IMR-90 (cell line): Measurements from ENCODE around the gene AOPEP. TPM values are rescaled to one million over a fixed set of nuclear protein-coding genes. Genes with fewer than 3 reads are reported as not detected.

Experiments
- ATAC-seq: fragments of 200-7000 bp; cut with Tn5 transposase; 2 replicates; pipeline ENCODE4 v1.9.1; 2020; ENCODE audit warnings: low read depth, mild to moderate bottlenecking, moderate library complexity
- BruUV-seq: library from RNA; stranded (reverse); fragments of 400-500 nt; replicated peaks from 2 replicates; lab custom pipeline; 2021; lab: Mats Ljungman, UMichigan
- CTCF ChIA-PET: fragments of 300-600 bp; formaldehyde crosslinking; extraction: SDS; loops from one replicate; lab custom pipeline; 2021; ENCODE audit warnings: antibody characterized with exemption; lab: Yijun Ruan, JAX
- POLR2A ChIA-PET: fragments of 300-600 bp; sonication (Branson Sonifier 250); formaldehyde crosslinking; loops from one replicate; lab custom pipeline; 2022; ENCODE audit warnings: antibody characterized with exemption; ENCODE audit not compliant: unreplicated experiment; lab: Charles Lee
- DNase-seq: peaks from one replicate; pipeline ENCODE4 v3.0.0; 2013
- H2AFZ ChIP-seq: replicated peaks from 2 replicates; pipeline ENCODE3; 2013; ENCODE audit warnings: low read length, mild to moderate bottlenecking; ENCODE audit not compliant: poor library complexity
- H2AK5ac ChIP-seq: 2 replicates; pipeline ENCODE4 v1.6.1; 2013; ENCODE audit warnings: low read depth, low read length, inconsistent platforms
- H2AK9ac ChIP-seq: replicated peaks from 2 replicates; pipeline ENCODE3; 2013; ENCODE audit warnings: mild to moderate bottlenecking, low read depth, low read length, moderate library complexity; ENCODE audit not compliant: poor library complexity
- H2BK120ac ChIP-seq: 2 replicates; pipeline ENCODE4 v1.6.1; 2013; ENCODE audit warnings: low read depth, low read length, inconsistent platforms
- H2BK15ac ChIP-seq: 3 replicates; pipeline ENCODE4 v1.6.1; 2013; ENCODE audit warnings: low read depth, low read length, inconsistent platforms
- H2BK20ac ChIP-seq: 2 replicates; pipeline ENCODE4 v1.6.1; 2013; ENCODE audit warnings: low read depth, mild to moderate bottlenecking, inconsistent platforms, low read length, moderate library complexity
- H2BK5ac ChIP-seq: 2 replicates; pipeline ENCODE4 v1.6.1; 2013; ENCODE audit warnings: mild to moderate bottlenecking, low read depth, low read length, inconsistent platforms; ENCODE audit not compliant: poor library complexity, severe bottlenecking
- H3K14ac ChIP-seq: replicated peaks from 2 replicates; pipeline ENCODE4 v1.6.1; 2013; ENCODE audit warnings: low read depth, low read length, inconsistent platforms
- H3K18ac ChIP-seq: 2 replicates; pipeline ENCODE4 v1.6.1; 2013; ENCODE audit warnings: low read depth, low read length, control low read depth
- H3K23ac ChIP-seq: 2 replicates; pipeline ENCODE4 v1.6.1; 2013; ENCODE audit warnings: low read depth, low read length, inconsistent platforms
- H3K27ac ChIP-seq: 2 replicates; pipeline ENCODE4 v1.5.1; 2013; ENCODE audit warnings: mild to moderate bottlenecking, control low read depth, low read length; ENCODE audit not compliant: insufficient read depth
- H3K27me3 ChIP-seq: 2 replicates; pipeline ENCODE4 v1.6.1; 2013; ENCODE audit warnings: low read length; ENCODE audit not compliant: control insufficient read depth, insufficient read depth
- H3K36me3 ChIP-seq: 2 replicates; pipeline ENCODE4 v1.6.1; 2013; ENCODE audit warnings: low read length, mixed read lengths; ENCODE audit not compliant: control insufficient read depth, insufficient read depth
- H3K4ac ChIP-seq: 2 replicates; pipeline ENCODE4 v1.6.1; 2013; ENCODE audit warnings: low read depth, low read length, inconsistent platforms
- H3K4me1 ChIP-seq: 2 replicates; pipeline ENCODE4 v1.6.1; 2013; ENCODE audit warnings: low read length, mixed read lengths; ENCODE audit not compliant: control insufficient read depth, insufficient read depth
- H3K4me2 ChIP-seq: 2 replicates; pipeline ENCODE4 v1.6.1; 2013; ENCODE audit warnings: low read depth, mild to moderate bottlenecking, control low read depth, low read length, moderate library complexity
- H3K4me3 ChIP-seq: 2 replicates; pipeline ENCODE4 v1.5.1; 2013; ENCODE audit warnings: low read depth, mild to moderate bottlenecking, control low read depth, low read length, moderate library complexity; ENCODE audit not compliant: insufficient read depth
- H3K56ac ChIP-seq: 2 replicates; pipeline ENCODE4 v1.6.1; 2013; ENCODE audit warnings: low read length, inconsistent platforms; ENCODE audit not compliant: insufficient read depth; ENCODE audit errors: extremely low read depth
- H3K79me1 ChIP-seq, 2 experiments: 2 replicates each; pipeline ENCODE4 v1.6.1; 2013; ENCODE audit warnings: low read length in 2 of 2, inconsistent platforms in 1 of 2, low read depth in 1 of 2
- H3K9ac ChIP-seq: 2 replicates; pipeline ENCODE4 v1.6.1; 2013; ENCODE audit warnings: low read depth, low read length, control low read depth
- H3K9me1 ChIP-seq: 2 replicates; pipeline ENCODE4 v1.6.1; 2013; ENCODE audit warnings: low read length, inconsistent platforms; ENCODE audit not compliant: insufficient read depth
- H3K9me3 ChIP-seq: 2 replicates; pipeline ENCODE4 v1.6.1; 2013; ENCODE audit warnings: low read length; ENCODE audit not compliant: control insufficient read depth, insufficient read depth
- H4K20me1 ChIP-seq: 2 replicates; pipeline ENCODE4 v1.6.1; 2013; ENCODE audit warnings: low read length, inconsistent platforms; ENCODE audit not compliant: insufficient read depth
- H4K5ac ChIP-seq: 2 replicates; pipeline ENCODE4 v1.6.1; 2013; ENCODE audit warnings: mild to moderate bottlenecking, low read depth, low read length, control low read depth
- H4K8ac ChIP-seq, 2 experiments: 2 replicates each; pipeline ENCODE4 v1.6.1; 2013; ENCODE audit warnings: low read depth in 2 of 2, low read length in 2 of 2, control low read depth in 1 of 2, inconsistent platforms in 1 of 2
- H4K91ac ChIP-seq: 2 replicates; pipeline ENCODE4 v1.6.1; 2013; ENCODE audit warnings: low read depth, low read length, inconsistent platforms; ENCODE audit not compliant: insufficient read depth
- BHLHE40 ChIP-seq: fragments of 150-350 bp; IDR thresholded peaks from 2 replicates; pipeline ENCODE4 v1.6.1; 2016; ENCODE audit warnings: mild to moderate bottlenecking, low read depth, low read length
- CEBPB ChIP-seq: IDR thresholded peaks from 2 replicates; pipeline ENCODE4 v1.6.1; 2012; ENCODE audit warnings: low read depth, low read length, improper control_type of control experiment
- CHD1 ChIP-seq: IDR thresholded peaks from 2 replicates; pipeline ENCODE4 v1.6.1; 2012; ENCODE audit warnings: low read depth, low read length, improper control_type of control experiment
- ELK1 ChIP-seq: fragments of 150-350 bp; IDR thresholded peaks from 2 replicates; pipeline ENCODE4 v1.6.1; 2016; ENCODE audit warnings: low read depth, mild to moderate bottlenecking, low read length, moderate library complexity, borderline replicate concordance
- MAFK ChIP-seq: IDR thresholded peaks from 2 replicates; pipeline ENCODE4 v1.6.1; 2012; ENCODE audit warnings: low read depth, low read length, improper control_type of control experiment
- MAZ ChIP-seq: IDR thresholded peaks from 2 replicates; pipeline ENCODE4 v1.6.1; 2012; ENCODE audit warnings: low read depth, mild to moderate bottlenecking, low read length, improper control_type of control experiment, moderate library complexity, borderline replicate concordance
- POLR2A ChIP-seq: IDR thresholded peaks from 2 replicates; pipeline ENCODE4 v1.6.1; 2012; ENCODE audit warnings: mild to moderate bottlenecking, low read depth, low read length
- RAD21 ChIP-seq: IDR thresholded peaks from 2 replicates; pipeline ENCODE4 v1.6.1; 2012; ENCODE audit warnings: low read length, improper control_type of control experiment
- RCOR1 ChIP-seq: IDR thresholded peaks from 2 replicates; pipeline ENCODE4 v1.6.1; 2012; ENCODE audit warnings: mild to moderate bottlenecking, low read length, improper control_type of control experiment; ENCODE audit not compliant: insufficient replicate concordance
- RFX5 ChIP-seq: IDR thresholded peaks from 2 replicates; pipeline ENCODE4 v1.8.0; 2012; ENCODE audit warnings: low read depth, mild to moderate bottlenecking, low read length, moderate library complexity
- WGBS, 2 experiments: methylation state at CpG; one replicate each; pipeline versions ENCODE4 v1.1.5 to v1.1.7; 2013; ENCODE audit warnings: missing lambda C conversion rate in 2 of 2; ENCODE audit not compliant: insufficient read length in 1 of 2; ENCODE audit errors: extremely low coverage in 2 of 2; 5-methylcytosine and 5-hydroxymethylcytosine counted together
- dilution Hi-C: fragments of 300-500 bp; cut with HindIII; formaldehyde crosslinking; loops from one replicate; pipeline ENCODE4 v1.14.3; 2018; ENCODE audit warnings: low sequenced_read_pairs; ENCODE audit not compliant: unreplicated experiment
- in situ Hi-C: fragments of 300-500 bp; cut with MboI; formaldehyde crosslinking; loops from 3 replicates; pipeline ENCODE4 v1.14.3; 2019; ENCODE audit warnings: low sequenced_read_pairs, inconsistent platforms, mixed read lengths
- intact Hi-C: fragments of 100-400 bp; cut with micrococcal nuclease; formaldehyde crosslinking; loops from 2 replicates; pipeline ENCODE4 v1.10.0; 2022
- polyA plus RNA-seq, 3 experiments: library from polyadenylated mRNA; depleted of rRNA; stranded (reverse); fragments of >200 nt; gene quantifications; 2 replicates each; pipeline ENCODE4 v1.2.3, GENCODE V29; 2012; ENCODE audit warnings: low replicate concordance in 1 of 3
- total RNA-seq: library from RNA; depleted of rRNA; stranded (reverse); fragments of >200 nt; gene quantifications from 2 replicates; pipeline ENCODE4 v1.2.3, GENCODE V29; 2012

Gene AOPEP
- total and polyA plus RNA-seq, 2 of the 4 experiments (the other 2 are of a cell fraction) = 34.9 to 38.7 TPM

- TF ChIP-seq RCOR1 (no peak), MAFK (no peak)
These were observed 311.5 kb downstream of the AOPEP start (continued) for GRCh38 chr9:95037789-95038521.

DNA sequence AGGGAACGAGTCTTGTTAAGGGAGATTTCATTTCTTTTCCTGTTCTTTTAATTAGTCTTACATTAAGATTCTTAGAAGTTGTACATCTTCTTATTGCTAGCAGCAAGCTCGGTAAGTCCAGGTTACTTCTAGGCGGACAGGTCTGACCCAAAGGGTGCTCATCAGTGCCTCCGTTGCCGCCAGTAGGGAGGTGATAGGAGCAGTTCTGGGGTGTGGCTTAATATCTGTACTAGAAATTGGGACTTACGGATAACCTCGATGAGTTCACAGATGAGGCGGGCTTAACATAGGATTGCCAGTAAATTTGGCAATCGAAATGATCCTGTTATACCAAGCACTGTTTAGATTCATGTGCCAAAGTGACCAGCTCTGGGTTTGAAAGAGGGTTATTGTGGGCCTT lies 312.2 kb downstream of the AOPEP start:
- Histone ChIP-seq H3K4me3 (no peak overlapping the region), H3K4ac (no peak overlapping the region; the same call in 1 of the 2 replicates), H2BK20ac (no peak overlapping the region), H3K4me2 (no peak overlapping the region), H3K14ac (no peak overlapping the region), H3K4me1 (peaks cover 13% of the 10 kb centered on the region), H3K36me3 (peaks cover 21% of the 10 kb centered on the region), H2BK5ac (no peak overlapping the region), H2AK5ac (no peak overlapping the region; the same call in 1 of the 2 replicates), H3K18ac (no peak overlapping the region), H4K91ac (no peak overlapping the region), H3K9me1 (peaks cover 23% of the 10 kb centered on the region), H3K56ac (no peak overlapping the region), H2AFZ (no peak overlapping the region), H3K27me3 (no peaks in the 10 kb centered on the region), H4K20me1 (peaks cover 60% of the 10 kb centered on the region), H4K8ac (no peak overlapping the region), H2AK9ac (no peak overlapping the region), H3K23ac (no peak overlapping the region), H4K5ac (no peak overlapping the region), H2BK120ac (no peak overlapping the region), H3K9ac (no peak overlapping the region), H3K27ac (no peak overlapping the region), H3K9me3 (no peaks in the 10 kb centered on the region), H3K79me1 (peaks cover 41 to 69% of the 10 kb centered on the region in 2 experiments; a peak in 3 of 4 replicates), H2BK15ac (no peak overlapping the region)
- POLR2A ChIA-PET = no interaction called here
- ATAC-seq (no peak), DNase-seq (no peak)
- CTCF ChIA-PET = no interaction called here
- intact Hi-C loops = no loop called here
- WGBS, 2 experiments = 100% methylated on average over 8 of the region's 9 CpGs; no CpG with 5 or more reads in 1 of the 2 experiments
- in situ Hi-C loops = no loop called here
- dilution Hi-C loops = no loop called here
- no peak for TF ChIP-seq ELK1
- TF ChIP-seq MAZ = no peak
- TF ChIP-seq RFX5 = no peak
- no peak for TF ChIP-seq POLR2A
- TF ChIP-seq BHLHE40 = no peak
- no peak for TF ChIP-seq CHD1
- TF ChIP-seq RAD21 = no peak
- no peak for TF ChIP-seq CEBPB
- TF ChIP-seq MAFK = no peak
- no TSS peak for BruUV-seq
